ENCODE measurements around the gene RAMAC.
A peak's percentile ranks its signal among the peaks of the same experiment; 100 is the strongest.

DNA sequence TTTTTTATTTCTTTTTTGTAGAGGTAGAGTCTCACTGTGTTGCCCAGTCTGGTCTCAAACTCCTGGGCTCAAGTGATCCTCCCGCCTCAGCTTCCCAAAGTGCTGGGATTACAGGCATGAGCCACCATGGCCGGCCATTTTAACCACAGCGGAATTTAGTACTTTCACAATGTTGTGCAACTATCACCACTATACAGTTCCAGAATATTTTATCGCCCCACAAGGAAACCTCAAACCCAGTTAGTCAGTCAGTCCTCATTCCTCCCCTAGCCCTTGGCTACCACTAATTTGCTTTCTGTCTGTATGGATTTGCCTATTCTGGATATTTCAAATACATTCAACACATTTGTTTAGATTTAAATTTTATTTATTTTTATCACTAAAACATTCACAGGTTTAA is 17.9 kb upstream of the RAMAC start:
- TF ChIP-seq CTCF (conservative IDR thresholded peaks at IDR 0.05; ENCODE audit: low read depth, low read length) (no peak), CHD1 (IDR thresholded peaks at IDR 0.05; ENCODE audit: low read depth, low read length) (no peak), MXI1 (IDR thresholded peaks at IDR 0.05; ENCODE audit: borderline replicate concordance, low read depth, low read length) (no peak), RFX5 (IDR thresholded peaks at IDR 0.05; ENCODE audit: low read depth, low read length) (no peak), CEBPB (IDR thresholded peaks at IDR 0.05; ENCODE audit: low read depth, low read length) (peak; percentile 63), POLR2A (IDR thresholded peaks at IDR 0.05; ENCODE audit: low read depth, low read length) (no peak), RAD21 (IDR thresholded peaks at IDR 0.05; ENCODE audit: low read length) (no peak), MAFK (IDR thresholded peaks at IDR 0.05; ENCODE audit: low read depth, low read length) (no peak), RCOR1 (IDR thresholded peaks at IDR 0.05; ENCODE audit: insufficient replicate concordance, low read length) (no peak)
- TF ChIP-seq, protein P1, sequence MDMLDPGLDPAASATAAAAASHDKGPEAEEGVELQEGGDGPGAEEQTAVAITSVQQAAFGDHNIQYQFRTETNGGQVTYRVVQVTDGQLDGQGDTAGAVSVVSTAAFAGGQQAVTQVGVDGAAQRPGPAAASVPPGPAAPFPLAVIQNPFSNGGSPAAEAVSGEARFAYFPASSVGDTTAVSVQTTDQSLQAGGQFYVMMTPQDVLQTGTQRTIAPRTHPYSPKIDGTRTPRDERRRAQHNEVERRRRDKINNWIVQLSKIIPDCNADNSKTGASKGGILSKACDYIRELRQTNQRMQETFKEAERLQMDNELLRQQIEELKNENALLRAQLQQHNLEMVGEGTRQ (IDR thresholded peaks at IDR 0.05; ENCODE audit: low read depth, low read length) = no peak
